OCI-LY3 (cell line): Measurements from ENCODE around the gene HMGB1.

ENCODE experiments used
- EZH2phosphoT487 ChIP-seq: fragments of 200-600 bp; shearing (Covaris generic); IDR thresholded peaks from 2 replicates; pipeline ENCODE4 v1.6.1; 2018; ENCODE audit warnings: antibody characterized with exemption, mixed run types, low read depth
- TF ChIP-seq, protein P1 (sequence below): fragments of 200-600, 300-600 bp; sonication (generic); IDR thresholded peaks from 2 replicates; pipeline ENCODE4 v1.5.1; 2014; ENCODE audit warnings: antibody characterized with exemption, low read length, low read depth

DNA sequence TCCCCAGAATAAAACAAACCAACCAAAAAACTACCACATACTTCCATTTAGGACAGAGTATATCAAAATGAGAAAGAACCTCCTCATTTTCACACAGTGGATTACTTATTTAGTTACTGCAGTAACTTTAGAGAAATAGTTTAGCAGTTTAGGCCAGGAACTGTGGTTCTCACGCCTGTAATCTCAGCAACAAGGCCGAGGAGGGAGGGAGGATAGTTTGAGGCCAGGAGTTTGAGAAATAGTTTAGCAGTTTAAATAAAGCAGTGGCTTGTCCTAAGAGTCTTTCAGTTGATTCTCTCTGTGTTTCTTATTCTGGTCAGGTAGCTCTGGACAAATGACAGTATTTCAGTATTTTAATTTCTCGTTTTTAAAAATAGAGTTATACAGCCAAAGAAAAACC lies 9.4 kb downstream of the HMGB1 start:
- TF ChIP-seq, protein P1, sequence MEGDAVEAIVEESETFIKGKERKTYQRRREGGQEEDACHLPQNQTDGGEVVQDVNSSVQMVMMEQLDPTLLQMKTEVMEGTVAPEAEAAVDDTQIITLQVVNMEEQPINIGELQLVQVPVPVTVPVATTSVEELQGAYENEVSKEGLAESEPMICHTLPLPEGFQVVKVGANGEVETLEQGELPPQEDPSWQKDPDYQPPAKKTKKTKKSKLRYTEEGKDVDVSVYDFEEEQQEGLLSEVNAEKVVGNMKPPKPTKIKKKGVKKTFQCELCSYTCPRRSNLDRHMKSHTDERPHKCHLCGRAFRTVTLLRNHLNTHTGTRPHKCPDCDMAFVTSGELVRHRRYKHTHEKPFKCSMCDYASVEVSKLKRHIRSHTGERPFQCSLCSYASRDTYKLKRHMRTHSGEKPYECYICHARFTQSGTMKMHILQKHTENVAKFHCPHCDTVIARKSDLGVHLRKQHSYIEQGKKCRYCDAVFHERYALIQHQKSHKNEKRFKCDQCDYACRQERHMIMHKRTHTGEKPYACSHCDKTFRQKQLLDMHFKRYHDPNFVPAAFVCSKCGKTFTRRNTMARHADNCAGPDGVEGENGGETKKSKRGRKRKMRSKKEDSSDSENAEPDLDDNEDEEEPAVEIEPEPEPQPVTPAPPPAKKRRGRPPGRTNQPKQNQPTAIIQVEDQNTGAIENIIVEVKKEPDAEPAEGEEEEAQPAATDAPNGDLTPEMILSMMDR: no peak
- TF ChIP-seq EZH2phosphoT487: no peak
